Activated naive CD4-positive, alpha-beta T cell treated with anti-CD3 and anti-CD28 coated beads, Interleukin-2, amount 50 U/mL, for 72 hours (primary cell): ENCODE results near the gene ZNF837. TPM values are rescaled to one million over a fixed set of nuclear protein-coding genes. Genes with fewer than 3 reads are reported as not detected.
A peak's percentile ranks its signal among the peaks of the same experiment; 100 is the strongest.
"Not testable (repeated sequence)": the region's sequence is repeated elsewhere in the genome, so short reads cannot be mapped to it uniquely, and the experiment has no call there.

Experiments used
- ATAC-seq, 2 donors: fragments of 150-1000 bp; cut with Tn5 transposase; 2 replicates each; pipeline ENCODE4 v1.10.0; 2021; ENCODE audit warnings: mild to moderate bottlenecking in 2 of 2, moderate library complexity in 2 of 2
- DNase-seq, 2 donors: peaks; one replicate each; pipeline ENCODE4 v3.0.0; 2021 to 2022; ENCODE audit warnings: low spot score in 2 of 2
- H3K27ac Mint-ChIP-seq, 2 donors: one replicate each; pipeline ENCODE4 v1.8.0; 2022; ENCODE audit warnings: mild to moderate bottlenecking in 2 of 2, mixed read lengths in 2 of 2
- H3K36me3 Mint-ChIP-seq, 2 donors: one replicate each; pipeline ENCODE4 v1.8.0; 2022; ENCODE audit warnings: mixed read lengths in 2 of 2
- H3K9me3 Mint-ChIP-seq, 2 donors: one replicate each; pipeline ENCODE4 v1.8.0; 2022; ENCODE audit warnings: mixed read lengths in 2 of 2
- total RNA-seq, 2 donors: library from RNA; stranded (reverse); gene quantifications; one replicate each; pipeline ENCODE4 v1.2.3, GENCODE V29; 2022

Gene ZNF837
- total RNA-seq, 2 donors from 2014 or later = 0.48 to 2.1 TPM

- peak overlapping the region; percentile 97 for H3K27ac Mint-ChIP-seq
- H3K9me3 Mint-ChIP-seq = no peaks in the 10 kb centered on the region
- H3K36me3 Mint-ChIP-seq = peaks cover 29 to 30% of the 10 kb centered on the region in 2 donors
- ATAC-seq (no peak), DNase-seq (no peak)
Observed at GRCh38 chr19:58385313-58385890, 4.6 kb upstream of the ZNF837 start.

- Mint-ChIP-seq H3K27ac (peak overlapping the region in 1 of 2 donors; percentile 92), H3K36me3 (peaks cover 15 to 21% of the 10 kb centered on the region in 2 donors), H3K9me3 (no peaks in the 10 kb centered on the region)
- no peak for DNase-seq
- ATAC-seq = no peak
Observed at GRCh38 chr19:58382997-58383603, 2.3 kb upstream of the ZNF837 start.

GRCh38 chr19:58381460-58382212, 806 bp upstream of the ZNF837 start:
- Mint-ChIP-seq H3K9me3 (no peaks in the 10 kb centered on the region), H3K36me3 (peaks cover under 1 to 7% of the 10 kb centered on the region in 2 donors), H3K27ac (peak overlapping the region; percentile 92 to 98)
- no peak for ATAC-seq
- no peak for DNase-seq

- ATAC-seq (no peak), DNase-seq (no peak)
- Mint-ChIP-seq H3K36me3 (peaks cover 0 to 7% of the 10 kb centered on the region in 2 donors), H3K27ac (peak overlapping the region; percentile 92 to 100), H3K9me3 (no peaks in the 10 kb centered on the region)
Observed at GRCh38 chr19:58380037-58380661, 681 bp downstream of the ZNF837 start.

- peak overlapping the region; percentile 92 to 100 for H3K27ac Mint-ChIP-seq
- H3K9me3 Mint-ChIP-seq = no peaks in the 10 kb centered on the region
- ATAC-seq = no peak
- peaks cover 0 to 7% of the 10 kb centered on the region in 2 donors for H3K36me3 Mint-ChIP-seq
- no peak for DNase-seq
Observed at GRCh38 chr19:58379246-58379645, 1.6 kb downstream of the ZNF837 start.

- DNase-seq, H3K9me3 Mint-ChIP-seq, H3K27ac Mint-ChIP-seq, ATAC-seq, H3K36me3 Mint-ChIP-seq: not testable (repeated sequence)
Observed at GRCh38 chr19:58376724-58377123, 4.1 kb downstream of the ZNF837 start.

- ATAC-seq (no peak), DNase-seq (no peak)
- Mint-ChIP-seq H3K36me3 (no peaks in the 10 kb centered on the region), H3K9me3 (no peaks in the 10 kb centered on the region), H3K27ac (no peak overlapping the region)
Observed at GRCh38 chr19:58374200-58374599, 6.6 kb downstream of the ZNF837 start.

- ATAC-seq (no peak), DNase-seq (no peak)
- Mint-ChIP-seq H3K9me3 (no peaks in the 10 kb centered on the region), H3K36me3 (no peaks in the 10 kb centered on the region), H3K27ac (no peak overlapping the region)
Observed at GRCh38 chr19:58372311-58373133, 8.3 kb downstream of the ZNF837 start.

GRCh38 chr19:58368561-58369360, 12.1 kb downstream of the ZNF837 start:
- ATAC-seq (no peak), DNase-seq (peak in 1 of 2 donors; percentile 53)
- H3K27ac Mint-ChIP-seq = no peak overlapping the region
- H3K9me3 Mint-ChIP-seq = no peaks in the 10 kb centered on the region
- no peaks in the 10 kb centered on the region for H3K36me3 Mint-ChIP-seq

GRCh38 chr19:58367698-58368454, 13.0 kb downstream of the ZNF837 start:
- no peak for DNase-seq
- H3K36me3 Mint-ChIP-seq = no peaks in the 10 kb centered on the region
- ATAC-seq = no peak
- H3K9me3 Mint-ChIP-seq = no peaks in the 10 kb centered on the region
- H3K27ac Mint-ChIP-seq = no peak overlapping the region

GRCh38 chr19:58366585-58367430, 14.0 kb downstream of the ZNF837 start:
- H3K27ac Mint-ChIP-seq = no peak overlapping the region
- no peaks in the 10 kb centered on the region for H3K9me3 Mint-ChIP-seq
- ATAC-seq = no peak
- no peak for DNase-seq
- H3K36me3 Mint-ChIP-seq = peaks cover 0 to 5% of the 10 kb centered on the region in 2 donors

- Mint-ChIP-seq H3K9me3 (no peaks in the 10 kb centered on the region), H3K36me3 (peaks cover 0 to 8% of the 10 kb centered on the region in 2 donors), H3K27ac (no peak overlapping the region)
- no peak for DNase-seq
- no peak for ATAC-seq
Observed at GRCh38 chr19:58364146-58364545, 16.7 kb downstream of the ZNF837 start.

GRCh38 chr19:58362272-58362994, 18.4 kb downstream of the ZNF837 start, which contains the start of gene ZNF497:
Gene ZNF497, minus strand, starts transcription at chr19:58362751. Its CDS starts 5,116 bp downstream, at chr19:58357635.
- Mint-ChIP-seq H3K9me3 (no peaks in the 10 kb centered on the region), H3K27ac (peak within 1 kb of the TSS; percentile 87 to 99), H3K36me3 (peaks cover 0 to 8% of the 10 kb centered on the region in 2 donors)
- peak; percentile 96 to 97 for DNase-seq
- ATAC-seq = peak; percentile 97

- ATAC-seq (peak; percentile 25 to 52), DNase-seq (peak; percentile 56 to 70)
- peak overlapping the region; percentile 87 to 99 for H3K27ac Mint-ChIP-seq
- no peaks in the 10 kb centered on the region for H3K9me3 Mint-ChIP-seq
- H3K36me3 Mint-ChIP-seq = peaks cover 0 to 8% of the 10 kb centered on the region in 2 donors
Observed at GRCh38 chr19:58361900-58362271, 18.9 kb downstream of the ZNF837 start.
